ENCODE measurements around the gene DCAF17. TPM values are rescaled to one million over a fixed set of nuclear protein-coding genes. Genes with fewer than 3 reads are reported as not detected.
"Not testable (repeated sequence)": the region's sequence is repeated elsewhere in the genome, so short reads cannot be mapped to it uniquely, and the experiment has no call there.

Gene DCAF17
- total RNA-seq, 2 donors from 2014 or later = 11.2 to 18.6 TPM

- Mint-ChIP-seq H3K4me1 (no peaks in the 10 kb centered on the region), H3K9me3 (no peaks in the 10 kb centered on the region), H3K4me3 (no peak overlapping the region), H3K36me3 (ENCODE audit: low read depth) (peaks cover 6% of the 10 kb centered on the region), H3K27me3 (no peaks in the 10 kb centered on the region), H3K27ac (no peak overlapping the region)
- ATAC-seq (replicated peaks) = no peak
Measured at GRCh38 chr2:171491292-171491691, 57.3 kb downstream of the DCAF17 start.

GRCh38 chr2:171492664-171493063 is 58.6 kb downstream of the DCAF17 start:
- H3K36me3 Mint-ChIP-seq (ENCODE audit: low read depth) = peaks cover under 1% of the 10 kb centered on the region
- H3K4me1 Mint-ChIP-seq = no peaks in the 10 kb centered on the region
- no peaks in the 10 kb centered on the region for H3K9me3 Mint-ChIP-seq
- H3K4me3 Mint-ChIP-seq = no peak overlapping the region
- no peak for ATAC-seq (replicated peaks)
- no peak overlapping the region for H3K27ac Mint-ChIP-seq
- no peaks in the 10 kb centered on the region for H3K27me3 Mint-ChIP-seq

GRCh38 chr2:171497664-171498063 is 63.6 kb downstream of the DCAF17 start:
- H3K9me3 Mint-ChIP-seq = not testable (repeated sequence)

GRCh38 chr2:171505374-171505773 is 71.3 kb downstream of the DCAF17 start:
- no peak for ATAC-seq (replicated peaks)
- no peaks in the 10 kb centered on the region for H3K4me1 Mint-ChIP-seq
- H3K27ac Mint-ChIP-seq = no peak overlapping the region
- no peaks in the 10 kb centered on the region for H3K36me3 Mint-ChIP-seq (ENCODE audit: low read depth)
- no peaks in the 10 kb centered on the region for H3K27me3 Mint-ChIP-seq
- no peaks in the 10 kb centered on the region for H3K9me3 Mint-ChIP-seq
- H3K4me3 Mint-ChIP-seq = no peak overlapping the region

More at GRCh38 chr2:171497664-171498063, 63.6 kb downstream of the DCAF17 start:
- H3K4me3 Mint-ChIP-seq; H3K27me3 Mint-ChIP-seq; H3K4me1 Mint-ChIP-seq; H3K36me3 Mint-ChIP-seq (ENCODE audit: low read depth); H3K27ac Mint-ChIP-seq; ATAC-seq (replicated peaks): not testable (repeated sequence)

GRCh38 chr2:171509945-171510731 is 76.1 kb downstream of the DCAF17 start:
- Mint-ChIP-seq H3K27me3 (no peaks in the 10 kb centered on the region), H3K36me3 (ENCODE audit: low read depth) (no peaks in the 10 kb centered on the region), H3K4me1 (peaks cover 5% of the 10 kb centered on the region), H3K4me3 (peak overlapping the region; percentile 4), H3K27ac (no peak overlapping the region), H3K9me3 (no peaks in the 10 kb centered on the region)
- peak; percentile 99 for ATAC-seq (replicated peaks)

GRCh38 chr2:171512014-171512413 is 78.0 kb downstream of the DCAF17 start:
- H3K4me1 Mint-ChIP-seq = peaks cover 5% of the 10 kb centered on the region
- no peaks in the 10 kb centered on the region for H3K27me3 Mint-ChIP-seq
- ATAC-seq (replicated peaks) = no peak
- no peak overlapping the region for H3K27ac Mint-ChIP-seq
- no peak overlapping the region for H3K4me3 Mint-ChIP-seq
- no peaks in the 10 kb centered on the region for H3K36me3 Mint-ChIP-seq (ENCODE audit: low read depth)
- no peaks in the 10 kb centered on the region for H3K9me3 Mint-ChIP-seq

- no peaks in the 10 kb centered on the region for H3K9me3 Mint-ChIP-seq
- H3K4me3 Mint-ChIP-seq = no peak overlapping the region
- no peaks in the 10 kb centered on the region for H3K27me3 Mint-ChIP-seq
- no peak overlapping the region for H3K27ac Mint-ChIP-seq
- ATAC-seq (replicated peaks) = no peak
- no peaks in the 10 kb centered on the region for H3K36me3 Mint-ChIP-seq (ENCODE audit: low read depth)
- H3K4me1 Mint-ChIP-seq = peaks cover 5% of the 10 kb centered on the region
Measured at GRCh38 chr2:171512683-171513195, 78.7 kb downstream of the DCAF17 start.

GRCh38 chr2:171513719-171514160 is 79.7 kb downstream of the DCAF17 start:
- Mint-ChIP-seq H3K27ac (no peak overlapping the region), H3K4me1 (peaks cover 5% of the 10 kb centered on the region), H3K4me3 (no peak overlapping the region), H3K36me3 (ENCODE audit: low read depth) (no peaks in the 10 kb centered on the region), H3K27me3 (peaks cover under 1% of the 10 kb centered on the region), H3K9me3 (no peaks in the 10 kb centered on the region)
- no peak for ATAC-seq (replicated peaks)

- Mint-ChIP-seq H3K27me3 (peaks cover 12% of the 10 kb centered on the region), H3K4me3 (no peak overlapping the region), H3K4me1 (peaks cover 5% of the 10 kb centered on the region), H3K27ac (no peak overlapping the region), H3K9me3 (no peaks in the 10 kb centered on the region), H3K36me3 (ENCODE audit: low read depth) (no peaks in the 10 kb centered on the region)
- ATAC-seq (replicated peaks) = no peak
Measured at GRCh38 chr2:171514908-171515582, 81.0 kb downstream of the DCAF17 start.

- no peak for ATAC-seq (replicated peaks)
- peaks cover 5% of the 10 kb centered on the region for H3K4me1 Mint-ChIP-seq
- no peak overlapping the region for H3K4me3 Mint-ChIP-seq
Measured at GRCh38 chr2:171515672-171516298, 81.8 kb downstream of the DCAF17 start.

GRCh38 chr2:171516793-171517192 is 82.8 kb downstream of the DCAF17 start:
- Mint-ChIP-seq H3K36me3 (ENCODE audit: low read depth) (no peaks in the 10 kb centered on the region), H3K4me1 (peaks cover 5% of the 10 kb centered on the region), H3K4me3 (no peak overlapping the region), H3K27ac (no peak overlapping the region), H3K9me3 (no peaks in the 10 kb centered on the region), H3K27me3 (peaks cover 15% of the 10 kb centered on the region)
- ATAC-seq (replicated peaks) = no peak

More at GRCh38 chr2:171515672-171516298, 81.8 kb downstream of the DCAF17 start:
- H3K27ac Mint-ChIP-seq = no peak overlapping the region
- no peaks in the 10 kb centered on the region for H3K36me3 Mint-ChIP-seq (ENCODE audit: low read depth)
- no peaks in the 10 kb centered on the region for H3K9me3 Mint-ChIP-seq
- H3K27me3 Mint-ChIP-seq = peaks cover 13% of the 10 kb centered on the region

GRCh38 chr2:171520471-171520870 is 86.4 kb downstream of the DCAF17 start:
- Mint-ChIP-seq H3K27ac (no peak overlapping the region), H3K36me3 (ENCODE audit: low read depth) (no peaks in the 10 kb centered on the region), H3K9me3 (no peaks in the 10 kb centered on the region), H3K27me3 (peaks cover 33% of the 10 kb centered on the region), H3K4me1 (no peaks in the 10 kb centered on the region), H3K4me3 (no peak overlapping the region)
- ATAC-seq (replicated peaks) = no peak

- Mint-ChIP-seq H3K9me3 (no peaks in the 10 kb centered on the region), H3K27me3 (peaks cover 34% of the 10 kb centered on the region), H3K4me1 (no peaks in the 10 kb centered on the region), H3K36me3 (ENCODE audit: low read depth) (no peaks in the 10 kb centered on the region), H3K4me3 (peak overlapping the region; percentile 66), H3K27ac (no peak overlapping the region)
- ATAC-seq (replicated peaks) = no peak
Measured at GRCh38 chr2:171521361-171522051, 87.5 kb downstream of the DCAF17 start.
